Lower leg skin (tissue), 3 donors: ENCODE results near the gene CCDC9.

Experiments used
- POLR2A ChIP-seq, 2 donors: fragments of 450-650 bp; IDR thresholded peaks; one replicate each; pipeline ENCODE4 v1.6.1; 2016 to 2017; ENCODE audit warnings: antibody characterized with exemption in 2 of 2, mild to moderate bottlenecking in 1 of 2, moderate library complexity in 1 of 2
- TF ChIP-seq, protein P1 (sequence below), 3 donors: fragments of 450-650 bp; IDR thresholded peaks; one replicate each; pipeline ENCODE4 v1.5.1; 2016; ENCODE audit warnings: antibody characterized with exemption in 3 of 3, mild to moderate bottlenecking in 3 of 3, moderate library complexity in 2 of 3

DNA sequence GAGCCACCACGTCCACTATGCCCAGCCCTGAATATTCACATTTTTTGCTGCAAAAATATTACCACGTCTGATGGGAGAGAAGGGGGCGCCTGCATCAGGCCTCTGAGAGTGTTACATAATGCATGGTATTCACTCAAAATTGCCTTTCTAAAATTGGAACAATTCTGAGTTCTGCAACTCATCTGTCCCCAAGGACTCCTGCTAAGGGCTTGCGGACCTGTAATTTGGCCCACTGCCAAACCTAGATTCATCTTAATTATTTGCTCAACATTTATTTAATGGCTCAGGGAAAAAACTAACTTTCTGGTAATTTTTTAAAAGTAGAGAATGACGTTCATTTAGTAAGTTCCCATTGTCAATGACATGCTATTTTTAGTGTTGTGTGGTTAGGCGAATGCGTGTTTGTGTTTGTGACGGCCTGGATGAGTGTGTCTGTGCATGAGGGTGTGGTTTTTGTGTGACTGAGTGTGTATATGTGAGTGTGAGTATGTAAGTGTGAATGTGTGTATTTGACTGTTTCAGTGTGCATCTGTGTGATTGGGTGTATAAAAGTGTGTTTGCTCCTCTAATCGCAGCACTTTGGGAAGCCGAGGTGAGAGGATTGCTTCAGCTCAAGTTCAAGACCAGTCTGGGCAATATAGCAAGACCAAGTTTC lies 27.2 kb downstream of the CCDC9 start:
- TF ChIP-seq, protein P1, sequence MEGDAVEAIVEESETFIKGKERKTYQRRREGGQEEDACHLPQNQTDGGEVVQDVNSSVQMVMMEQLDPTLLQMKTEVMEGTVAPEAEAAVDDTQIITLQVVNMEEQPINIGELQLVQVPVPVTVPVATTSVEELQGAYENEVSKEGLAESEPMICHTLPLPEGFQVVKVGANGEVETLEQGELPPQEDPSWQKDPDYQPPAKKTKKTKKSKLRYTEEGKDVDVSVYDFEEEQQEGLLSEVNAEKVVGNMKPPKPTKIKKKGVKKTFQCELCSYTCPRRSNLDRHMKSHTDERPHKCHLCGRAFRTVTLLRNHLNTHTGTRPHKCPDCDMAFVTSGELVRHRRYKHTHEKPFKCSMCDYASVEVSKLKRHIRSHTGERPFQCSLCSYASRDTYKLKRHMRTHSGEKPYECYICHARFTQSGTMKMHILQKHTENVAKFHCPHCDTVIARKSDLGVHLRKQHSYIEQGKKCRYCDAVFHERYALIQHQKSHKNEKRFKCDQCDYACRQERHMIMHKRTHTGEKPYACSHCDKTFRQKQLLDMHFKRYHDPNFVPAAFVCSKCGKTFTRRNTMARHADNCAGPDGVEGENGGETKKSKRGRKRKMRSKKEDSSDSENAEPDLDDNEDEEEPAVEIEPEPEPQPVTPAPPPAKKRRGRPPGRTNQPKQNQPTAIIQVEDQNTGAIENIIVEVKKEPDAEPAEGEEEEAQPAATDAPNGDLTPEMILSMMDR (IDR thresholded peaks at IDR 0.05), result no peak
- no peak for TF ChIP-seq POLR2A (IDR thresholded peaks at IDR 0.05)
